ENCODE measurements around the gene EPHB2.

DNA sequence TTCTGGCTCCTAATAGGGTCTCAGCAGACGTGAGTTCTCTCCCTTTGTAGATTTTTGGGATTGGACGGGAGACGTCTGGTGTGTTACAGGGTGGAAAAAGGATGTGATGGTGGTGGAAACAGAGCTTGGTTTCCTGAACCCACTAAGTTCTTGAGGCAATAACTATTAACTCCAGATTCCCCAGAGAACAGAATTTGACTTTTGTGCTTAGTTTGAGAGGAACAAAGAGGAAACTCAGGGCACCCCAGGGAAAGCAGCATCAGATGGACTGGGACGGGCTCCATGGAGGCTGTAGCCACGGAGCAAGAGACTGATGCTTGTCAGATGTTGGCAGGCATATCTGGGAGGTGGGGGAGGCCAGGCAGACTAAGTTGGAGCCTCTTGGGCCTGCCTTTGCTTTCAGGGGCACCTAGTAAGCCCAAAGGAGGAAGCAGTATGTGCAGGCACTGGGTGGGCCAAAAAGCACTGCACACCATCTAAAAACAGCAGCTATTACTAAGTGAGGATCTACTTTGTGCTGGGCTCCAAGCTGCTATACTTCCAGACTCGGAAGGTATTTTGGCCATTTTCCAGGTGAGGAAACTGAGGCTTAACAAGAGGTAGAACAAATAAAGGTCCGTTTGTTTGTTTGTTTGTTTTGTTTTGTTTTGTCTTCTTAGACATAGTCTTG is 66.9 kb downstream of the EPHB2 start:
- TF ChIP-seq, protein P1, sequence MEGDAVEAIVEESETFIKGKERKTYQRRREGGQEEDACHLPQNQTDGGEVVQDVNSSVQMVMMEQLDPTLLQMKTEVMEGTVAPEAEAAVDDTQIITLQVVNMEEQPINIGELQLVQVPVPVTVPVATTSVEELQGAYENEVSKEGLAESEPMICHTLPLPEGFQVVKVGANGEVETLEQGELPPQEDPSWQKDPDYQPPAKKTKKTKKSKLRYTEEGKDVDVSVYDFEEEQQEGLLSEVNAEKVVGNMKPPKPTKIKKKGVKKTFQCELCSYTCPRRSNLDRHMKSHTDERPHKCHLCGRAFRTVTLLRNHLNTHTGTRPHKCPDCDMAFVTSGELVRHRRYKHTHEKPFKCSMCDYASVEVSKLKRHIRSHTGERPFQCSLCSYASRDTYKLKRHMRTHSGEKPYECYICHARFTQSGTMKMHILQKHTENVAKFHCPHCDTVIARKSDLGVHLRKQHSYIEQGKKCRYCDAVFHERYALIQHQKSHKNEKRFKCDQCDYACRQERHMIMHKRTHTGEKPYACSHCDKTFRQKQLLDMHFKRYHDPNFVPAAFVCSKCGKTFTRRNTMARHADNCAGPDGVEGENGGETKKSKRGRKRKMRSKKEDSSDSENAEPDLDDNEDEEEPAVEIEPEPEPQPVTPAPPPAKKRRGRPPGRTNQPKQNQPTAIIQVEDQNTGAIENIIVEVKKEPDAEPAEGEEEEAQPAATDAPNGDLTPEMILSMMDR (IDR thresholded peaks at IDR 0.05): no peak
- no peak for TF ChIP-seq POLR2A (IDR thresholded peaks at IDR 0.05)
